IMR-90 (cell line): ENCODE data around the gene USP9X. TPM values are rescaled to one million over a fixed set of nuclear protein-coding genes. Genes with fewer than 3 reads are reported as not detected.
A peak's percentile ranks its signal among the peaks of the same experiment; 100 is the strongest.

Experiments
- ATAC-seq: fragments of 200-7000 bp; cut with Tn5 transposase; 2 replicates; pipeline ENCODE4 v1.9.1; 2020; ENCODE audit warnings: low read depth, mild to moderate bottlenecking, moderate library complexity
- BruUV-seq: library from RNA; stranded (reverse); fragments of 400-500 nt; replicated peaks from 2 replicates; lab custom pipeline; 2021; lab: Mats Ljungman, UMichigan
- CTCF ChIA-PET: fragments of 300-600 bp; formaldehyde crosslinking; extraction: SDS; loops from one replicate; lab custom pipeline; 2021; ENCODE audit warnings: antibody characterized with exemption; lab: Yijun Ruan, JAX
- POLR2A ChIA-PET: fragments of 300-600 bp; sonication (Branson Sonifier 250); formaldehyde crosslinking; loops from one replicate; lab custom pipeline; 2022; ENCODE audit warnings: antibody characterized with exemption; ENCODE audit not compliant: unreplicated experiment; lab: Charles Lee
- DNase-seq: peaks from one replicate; pipeline ENCODE4 v3.0.0; 2013
- H2AFZ ChIP-seq: replicated peaks from 2 replicates; pipeline ENCODE3; 2013; ENCODE audit warnings: low read length, mild to moderate bottlenecking; ENCODE audit not compliant: poor library complexity
- H2AK5ac ChIP-seq: 2 replicates; pipeline ENCODE4 v1.6.1; 2013; ENCODE audit warnings: low read depth, low read length, inconsistent platforms
- H2AK9ac ChIP-seq: replicated peaks from 2 replicates; pipeline ENCODE3; 2013; ENCODE audit warnings: mild to moderate bottlenecking, low read depth, low read length, moderate library complexity; ENCODE audit not compliant: poor library complexity
- H2BK120ac ChIP-seq: 2 replicates; pipeline ENCODE4 v1.6.1; 2013; ENCODE audit warnings: low read depth, low read length, inconsistent platforms
- H2BK15ac ChIP-seq: 3 replicates; pipeline ENCODE4 v1.6.1; 2013; ENCODE audit warnings: low read depth, low read length, inconsistent platforms
- H2BK20ac ChIP-seq: 2 replicates; pipeline ENCODE4 v1.6.1; 2013; ENCODE audit warnings: low read depth, mild to moderate bottlenecking, inconsistent platforms, low read length, moderate library complexity
- H2BK5ac ChIP-seq: 2 replicates; pipeline ENCODE4 v1.6.1; 2013; ENCODE audit warnings: mild to moderate bottlenecking, low read depth, low read length, inconsistent platforms; ENCODE audit not compliant: poor library complexity, severe bottlenecking
- H3K14ac ChIP-seq: replicated peaks from 2 replicates; pipeline ENCODE4 v1.6.1; 2013; ENCODE audit warnings: low read depth, low read length, inconsistent platforms
- H3K18ac ChIP-seq: 2 replicates; pipeline ENCODE4 v1.6.1; 2013; ENCODE audit warnings: low read depth, low read length, control low read depth
- H3K23ac ChIP-seq: 2 replicates; pipeline ENCODE4 v1.6.1; 2013; ENCODE audit warnings: low read depth, low read length, inconsistent platforms
- H3K27ac ChIP-seq: 2 replicates; pipeline ENCODE4 v1.5.1; 2013; ENCODE audit warnings: mild to moderate bottlenecking, control low read depth, low read length; ENCODE audit not compliant: insufficient read depth
- H3K27me3 ChIP-seq: 2 replicates; pipeline ENCODE4 v1.6.1; 2013; ENCODE audit warnings: low read length; ENCODE audit not compliant: control insufficient read depth, insufficient read depth
- H3K36me3 ChIP-seq: 2 replicates; pipeline ENCODE4 v1.6.1; 2013; ENCODE audit warnings: low read length, mixed read lengths; ENCODE audit not compliant: control insufficient read depth, insufficient read depth
- H3K4ac ChIP-seq: 2 replicates; pipeline ENCODE4 v1.6.1; 2013; ENCODE audit warnings: low read depth, low read length, inconsistent platforms
- H3K4me1 ChIP-seq: 2 replicates; pipeline ENCODE4 v1.6.1; 2013; ENCODE audit warnings: low read length, mixed read lengths; ENCODE audit not compliant: control insufficient read depth, insufficient read depth
- H3K4me2 ChIP-seq: 2 replicates; pipeline ENCODE4 v1.6.1; 2013; ENCODE audit warnings: low read depth, mild to moderate bottlenecking, control low read depth, low read length, moderate library complexity
- H3K4me3 ChIP-seq: 2 replicates; pipeline ENCODE4 v1.5.1; 2013; ENCODE audit warnings: low read depth, mild to moderate bottlenecking, control low read depth, low read length, moderate library complexity; ENCODE audit not compliant: insufficient read depth
- H3K56ac ChIP-seq: 2 replicates; pipeline ENCODE4 v1.6.1; 2013; ENCODE audit warnings: low read length, inconsistent platforms; ENCODE audit not compliant: insufficient read depth; ENCODE audit errors: extremely low read depth
- H3K79me1 ChIP-seq, 2 experiments: 2 replicates each; pipeline ENCODE4 v1.6.1; 2013; ENCODE audit warnings: low read length in 2 of 2, inconsistent platforms in 1 of 2, low read depth in 1 of 2
- H3K9ac ChIP-seq: 2 replicates; pipeline ENCODE4 v1.6.1; 2013; ENCODE audit warnings: low read depth, low read length, control low read depth
- H3K9me1 ChIP-seq: 2 replicates; pipeline ENCODE4 v1.6.1; 2013; ENCODE audit warnings: low read length, inconsistent platforms; ENCODE audit not compliant: insufficient read depth
- H3K9me3 ChIP-seq: 2 replicates; pipeline ENCODE4 v1.6.1; 2013; ENCODE audit warnings: low read length; ENCODE audit not compliant: control insufficient read depth, insufficient read depth
- H4K20me1 ChIP-seq: 2 replicates; pipeline ENCODE4 v1.6.1; 2013; ENCODE audit warnings: low read length, inconsistent platforms; ENCODE audit not compliant: insufficient read depth
- H4K5ac ChIP-seq: 2 replicates; pipeline ENCODE4 v1.6.1; 2013; ENCODE audit warnings: mild to moderate bottlenecking, low read depth, low read length, control low read depth
- H4K8ac ChIP-seq, 2 experiments: 2 replicates each; pipeline ENCODE4 v1.6.1; 2013; ENCODE audit warnings: low read depth in 2 of 2, low read length in 2 of 2, control low read depth in 1 of 2, inconsistent platforms in 1 of 2
- H4K91ac ChIP-seq: 2 replicates; pipeline ENCODE4 v1.6.1; 2013; ENCODE audit warnings: low read depth, low read length, inconsistent platforms; ENCODE audit not compliant: insufficient read depth
- BHLHE40 ChIP-seq: fragments of 150-350 bp; IDR thresholded peaks from 2 replicates; pipeline ENCODE4 v1.6.1; 2016; ENCODE audit warnings: mild to moderate bottlenecking, low read depth, low read length
- CEBPB ChIP-seq: IDR thresholded peaks from 2 replicates; pipeline ENCODE4 v1.6.1; 2012; ENCODE audit warnings: low read depth, low read length, improper control_type of control experiment
- CHD1 ChIP-seq: IDR thresholded peaks from 2 replicates; pipeline ENCODE4 v1.6.1; 2012; ENCODE audit warnings: low read depth, low read length, improper control_type of control experiment
- MAFK ChIP-seq: IDR thresholded peaks from 2 replicates; pipeline ENCODE4 v1.6.1; 2012; ENCODE audit warnings: low read depth, low read length, improper control_type of control experiment
- MAZ ChIP-seq: IDR thresholded peaks from 2 replicates; pipeline ENCODE4 v1.6.1; 2012; ENCODE audit warnings: low read depth, mild to moderate bottlenecking, low read length, improper control_type of control experiment, moderate library complexity, borderline replicate concordance
- MXI1 ChIP-seq: IDR thresholded peaks from 2 replicates; pipeline ENCODE4 v1.6.1; 2012; ENCODE audit warnings: low read depth, mild to moderate bottlenecking, low read length, moderate library complexity, borderline replicate concordance
- NFE2L2 ChIP-seq: fragments of 150-350 bp; IDR thresholded peaks from 2 replicates; pipeline ENCODE4 v1.6.1; 2016; ENCODE audit warnings: low read depth, mild to moderate bottlenecking, low read length
- POLR2A ChIP-seq: IDR thresholded peaks from 2 replicates; pipeline ENCODE4 v1.6.1; 2012; ENCODE audit warnings: mild to moderate bottlenecking, low read depth, low read length
- RFX5 ChIP-seq: IDR thresholded peaks from 2 replicates; pipeline ENCODE4 v1.8.0; 2012; ENCODE audit warnings: low read depth, mild to moderate bottlenecking, low read length, moderate library complexity
- WGBS, 2 experiments: methylation state at CpG; one replicate each; pipeline versions ENCODE4 v1.1.5 to v1.1.7; 2013; ENCODE audit warnings: missing lambda C conversion rate in 2 of 2; ENCODE audit not compliant: insufficient read length in 1 of 2; ENCODE audit errors: extremely low coverage in 2 of 2; 5-methylcytosine and 5-hydroxymethylcytosine counted together
- dilution Hi-C: fragments of 300-500 bp; cut with HindIII; formaldehyde crosslinking; loops from one replicate; pipeline ENCODE4 v1.14.3; 2018; ENCODE audit warnings: low sequenced_read_pairs; ENCODE audit not compliant: unreplicated experiment
- in situ Hi-C: fragments of 300-500 bp; cut with MboI; formaldehyde crosslinking; loops from 3 replicates; pipeline ENCODE4 v1.14.3; 2019; ENCODE audit warnings: low sequenced_read_pairs, inconsistent platforms, mixed read lengths
- intact Hi-C: fragments of 100-400 bp; cut with micrococcal nuclease; formaldehyde crosslinking; loops from 2 replicates; pipeline ENCODE4 v1.10.0; 2022
- polyA plus RNA-seq, 3 experiments: library from polyadenylated mRNA; depleted of rRNA; stranded (reverse); fragments of >200 nt; gene quantifications; 2 replicates each; pipeline ENCODE4 v1.2.3, GENCODE V29; 2012; ENCODE audit warnings: low replicate concordance in 1 of 3
- total RNA-seq: library from RNA; depleted of rRNA; stranded (reverse); fragments of >200 nt; gene quantifications from 2 replicates; pipeline ENCODE4 v1.2.3, GENCODE V29; 2012
- TF ChIP-seq, protein P1 (sequence below): fragments of 150-350 bp; IDR thresholded peaks from 2 replicates; pipeline ENCODE4 v1.6.1; 2017; ENCODE audit warnings: mild to moderate bottlenecking, antibody characterized with exemption, low read length, low read depth
- TF ChIP-seq, protein P2 (sequence below): fragments of 150-350 bp; IDR thresholded peaks from 2 replicates; pipeline ENCODE4 v1.6.1; 2016; ENCODE audit warnings: low read depth, mild to moderate bottlenecking, low read length, moderate library complexity, borderline replicate concordance

USP9X gene
- total and polyA plus RNA-seq, 2 of the 4 experiments (the other 2 are of a cell fraction), result 17.5 to 104 TPM

- no peak for TF ChIP-seq MAZ
Observed at GRCh38 chrX:41145920-41146608, 60.8 kb downstream of the USP9X start (continued).

GRCh38 chrX:41148553-41148952, 63.3 kb downstream of the USP9X start:
- Histone ChIP-seq H2BK15ac (no peak overlapping the region), H4K8ac (peak overlapping the region in 1 of 2 experiments; percentile 6; a peak in 1 of 4 replicates), H3K36me3 (peaks cover 13% of the 10 kb centered on the region), H3K4me3 (no peak overlapping the region), H2BK120ac (0 out of 2 replicates have a peak overlapping the region, but pooled peaks have one; percentile 27), H3K14ac (peak overlapping the region; percentile 44; the same call in 1 of the 2 replicates), H3K79me1 (0 out of 4 replicates have a peak, but pooled peaks cover 0 to 11% of the 10 kb centered on the region in 2 experiments), H3K56ac (no peak overlapping the region), H3K9me3 (no peaks in the 10 kb centered on the region), H3K4me2 (peak overlapping the region; percentile 31), H4K20me1 (peaks cover 7% of the 10 kb centered on the region; the same call in 1 of the 2 replicates), H2AK5ac (no peak overlapping the region), H2AFZ (no peak overlapping the region), H2BK5ac (peak overlapping the region; percentile 51), H4K91ac (peak overlapping the region; percentile 30; the same call in 1 of the 2 replicates), H3K4ac (no peak overlapping the region; the same call in 1 of the 2 replicates), H2AK9ac (no peak overlapping the region), H3K9ac (no peak overlapping the region), H3K4me1 (peaks cover 3% of the 10 kb centered on the region; the same call in 1 of the 2 replicates), H3K27ac (peak overlapping the region; percentile 66; the same call in 1 of the 2 replicates), H3K23ac (no peak overlapping the region), H3K9me1 (no peaks in the 10 kb centered on the region), H2BK20ac (no peak overlapping the region), H3K18ac (no peak overlapping the region), H4K5ac (no peak overlapping the region), H3K27me3 (no peaks in the 10 kb centered on the region)
- DNase-seq, result peak; percentile 84
- in situ Hi-C loops (no loop called here), intact Hi-C loops (no loop called here), dilution Hi-C loops (no loop called here)
- TF ChIP-seq MAFK (no peak), RFX5 (no peak), NFE2L2 (no peak), CHD1 (no peak), POLR2A (no peak), BHLHE40 (no peak), MXI1 (no peak), CEBPB (no peak)
- TF ChIP-seq, protein P1, sequence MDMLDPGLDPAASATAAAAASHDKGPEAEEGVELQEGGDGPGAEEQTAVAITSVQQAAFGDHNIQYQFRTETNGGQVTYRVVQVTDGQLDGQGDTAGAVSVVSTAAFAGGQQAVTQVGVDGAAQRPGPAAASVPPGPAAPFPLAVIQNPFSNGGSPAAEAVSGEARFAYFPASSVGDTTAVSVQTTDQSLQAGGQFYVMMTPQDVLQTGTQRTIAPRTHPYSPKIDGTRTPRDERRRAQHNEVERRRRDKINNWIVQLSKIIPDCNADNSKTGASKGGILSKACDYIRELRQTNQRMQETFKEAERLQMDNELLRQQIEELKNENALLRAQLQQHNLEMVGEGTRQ, result no peak
- TF ChIP-seq, protein P2, sequence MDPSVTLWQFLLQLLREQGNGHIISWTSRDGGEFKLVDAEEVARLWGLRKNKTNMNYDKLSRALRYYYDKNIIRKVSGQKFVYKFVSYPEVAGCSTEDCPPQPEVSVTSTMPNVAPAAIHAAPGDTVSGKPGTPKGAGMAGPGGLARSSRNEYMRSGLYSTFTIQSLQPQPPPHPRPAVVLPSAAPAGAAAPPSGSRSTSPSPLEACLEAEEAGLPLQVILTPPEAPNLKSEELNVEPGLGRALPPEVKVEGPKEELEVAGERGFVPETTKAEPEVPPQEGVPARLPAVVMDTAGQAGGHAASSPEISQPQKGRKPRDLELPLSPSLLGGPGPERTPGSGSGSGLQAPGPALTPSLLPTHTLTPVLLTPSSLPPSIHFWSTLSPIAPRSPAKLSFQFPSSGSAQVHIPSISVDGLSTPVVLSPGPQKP, result no peak
- ATAC-seq, result peak; percentile 88
- BruUV-seq, result no TSS peak
- WGBS, 2 experiments, result no CpG with 5 or more reads among the region's 4 CpGs
- CTCF ChIA-PET, result no interaction called here
- POLR2A ChIA-PET, result interaction anchor here (0.6 kb wide), 1 partner anchor 13 kb away, joined by 4 read pairs; no protein-coding TSS in a partner anchor
